PC-3 (cell line): ENCODE results near the gene ZYX.

Source experiments
- CTCF ChIP-seq: fragments of 300-600 bp; sonication (generic); conservative IDR thresholded peaks from 2 replicates; pipeline ENCODE4 v1.5.1; 2017; ENCODE audit warnings: antibody characterized with exemption, low read depth, mild to moderate bottlenecking, low read length
- EZH2 ChIP-seq: fragments of 300-600 bp; sonication (generic); IDR thresholded peaks from one replicate; pipeline ENCODE4 v1.6.1; 2017; ENCODE audit warnings: antibody characterized with exemption, mild to moderate bottlenecking, low read length; ENCODE audit not compliant: unreplicated experiment

- TF ChIP-seq EZH2, result no peak
- TF ChIP-seq CTCF, result no peak
Measured at GRCh38 chr7:143401265-143401664, 20.1 kb downstream of the ZYX start.
